Common myeloid progenitor, CD34-positive (primary cell): ENCODE data around the gene DCN.

Experiments used
- CTCF ChIA-PET: fragments of 350-600 bp; sonication (Branson Sonifier 250); formaldehyde crosslinking; loops from one replicate; lab custom pipeline; 2021; ENCODE audit warnings: antibody characterized with exemption; lab: Charles Lee
- POLR2A ChIA-PET: fragments of 350-600 bp; sonication (Branson Sonifier 250); formaldehyde crosslinking; loops from one replicate; lab custom pipeline; 2021; ENCODE audit warnings: antibody characterized with exemption; lab: Charles Lee
- DNase-seq, 3 donors: peaks; one replicate each; pipeline versions ENCODE4 v3.0.0 to v3.0.0-alpha.2; 2013
- H3K27ac ChIP-seq, 2 experiments: 1 replicate in 1 of 2; 2 replicates in 1 of 2; pipeline ENCODE4 v1.7.0; 2013; ENCODE audit warnings: inconsistent platforms in 2 of 2, low read length in 2 of 2, mild to moderate bottlenecking in 2 of 2, low read depth in 1 of 2, moderate library complexity in 1 of 2; ENCODE audit not compliant: severe bottlenecking in 2 of 2, insufficient read depth in 1 of 2, poor library complexity in 1 of 2
- H3K27me3 ChIP-seq, 5 experiments: replicated peaks in 2 of 5; 1 replicate in 3 of 5; 2 replicates in 2 of 5; pipeline versions ENCODE4 v1.6.1 to v1.7.0; 2013; ENCODE audit warnings: low read length in 4 of 5, mild to moderate bottlenecking in 2 of 5, moderate library complexity in 2 of 5, inconsistent platforms in 1 of 5; ENCODE audit not compliant: insufficient read depth in 5 of 5, control insufficient read depth in 4 of 5
- H3K36me3 ChIP-seq, 4 experiments: 1 replicate in 2 of 4; 2 replicates in 2 of 4; pipeline versions ENCODE4 v1.6.1 to v1.7.0; 2013; ENCODE audit warnings: low read length in 3 of 4, control low read depth in 1 of 4, mild to moderate bottlenecking in 1 of 4; ENCODE audit not compliant: control insufficient read depth in 4 of 4, insufficient read depth in 4 of 4
- H3K4me1 ChIP-seq, 4 experiments: 1 replicate in 3 of 4; 2 replicates in 1 of 4; pipeline versions ENCODE4 v1.6.1 to v1.7.1; 2013; ENCODE audit warnings: low read length in 3 of 4, mild to moderate bottlenecking in 3 of 4, control low read depth in 1 of 4, inconsistent platforms in 1 of 4, moderate library complexity in 1 of 4; ENCODE audit not compliant: control insufficient read depth in 4 of 4, insufficient read depth in 4 of 4; ENCODE audit errors: control extremely low read depth in 1 of 4
- H3K4me3 ChIP-seq, 7 experiments: 1 replicate in 4 of 7; 2 replicates in 3 of 7; pipeline versions ENCODE4 v1.5.1 to v1.7.0; 2013; ENCODE audit warnings: mild to moderate bottlenecking in 7 of 7, low read length in 6 of 7, moderate library complexity in 6 of 7, inconsistent platforms in 2 of 7, low read depth in 2 of 7, control low read depth in 1 of 7; ENCODE audit not compliant: insufficient read depth in 4 of 7, control insufficient read depth in 1 of 7; ENCODE audit errors: extremely low read depth in 1 of 7
- H3K9me3 ChIP-seq, 5 experiments: 1 replicate in 4 of 5; 2 replicates in 1 of 5; pipeline versions ENCODE4 v1.6.1 to v1.7.1; 2013; ENCODE audit warnings: low read length in 4 of 5, mild to moderate bottlenecking in 2 of 5, inconsistent platforms in 1 of 5, low read depth in 1 of 5, moderate library complexity in 1 of 5; ENCODE audit not compliant: control insufficient read depth in 4 of 5, insufficient read depth in 2 of 5; ENCODE audit errors: control extremely low read depth in 1 of 5
- WGBS: methylation state at CpG from one replicate; pipeline ENCODE4 v1.1.5; 2013; ENCODE audit not compliant: insufficient coverage; 5-methylcytosine and 5-hydroxymethylcytosine counted together

DCN gene

DNA sequence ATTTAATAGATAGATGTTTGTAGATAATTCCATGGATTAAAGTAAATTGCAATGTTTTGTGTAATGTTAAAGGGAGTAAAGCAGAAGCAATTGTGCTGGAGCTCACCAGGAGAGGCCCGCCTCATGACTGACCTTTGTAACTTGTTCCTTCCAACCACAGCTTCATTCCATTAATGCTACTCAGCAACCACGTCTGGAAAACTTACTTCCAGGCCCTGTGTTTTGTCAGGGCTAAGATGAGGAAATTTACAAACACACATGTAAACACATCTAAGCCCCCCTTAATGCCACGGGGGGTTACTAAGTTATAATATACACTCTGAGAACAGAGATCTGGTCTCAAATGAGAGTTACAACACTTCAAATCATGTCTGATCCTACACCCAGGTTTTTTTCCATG is 83.7 kb downstream of the DCN start:
- Histone ChIP-seq H3K27me3 (no peaks in the 10 kb centered on the region), H3K4me1 (peaks cover 0 to 10% (median 4%) of the 10 kb centered on the region in 4 experiments), H3K4me3 (no peak overlapping the region), H3K36me3 (peaks cover 0 to 2% (median 0%) of the 10 kb centered on the region in 4 experiments), H3K27ac (no peak overlapping the region), H3K9me3 (peaks cover 0 to 2% (median 0%) of the 10 kb centered on the region in 5 experiments)
- no peak for DNase-seq
- ChIA-PET CTCF (interaction anchor here (0.7 to 2.4 kb wide), 5 partner anchors 9 to 121 kb away, joined by 3 to 14 read pairs (median 4); partner anchors contain the start of gene LUM), POLR2A (no interaction called here)
- no CpG with 5 or more reads among the region's 3 CpGs for WGBS

DNA sequence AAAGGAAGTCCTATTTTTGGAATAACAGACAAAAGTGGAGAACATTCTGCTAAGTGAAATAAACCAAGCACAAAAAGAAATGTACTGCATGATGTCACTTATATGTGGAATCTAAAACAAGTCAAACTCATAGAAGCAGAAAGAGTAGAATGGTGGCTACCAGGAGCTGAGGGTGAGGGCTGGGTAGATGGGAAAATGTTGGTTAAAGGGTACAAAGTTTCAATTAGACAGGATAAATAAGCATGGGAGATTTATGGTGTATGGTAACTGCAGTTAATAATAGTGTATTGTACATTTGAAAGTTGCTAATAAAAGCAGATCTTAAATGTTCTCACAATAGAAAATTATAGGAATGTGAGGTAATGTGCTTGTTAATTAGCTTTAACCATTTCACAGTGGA is 84.2 kb downstream of the DCN start:
- Histone ChIP-seq H3K9me3 (peaks cover 0 to 2% (median 0%) of the 10 kb centered on the region in 5 experiments), H3K4me1 (peaks cover 0 to 12% (median 4%) of the 10 kb centered on the region in 4 experiments), H3K27me3 (no peaks in the 10 kb centered on the region), H3K27ac (no peak overlapping the region), H3K36me3 (peaks cover 0 to 2% (median 0%) of the 10 kb centered on the region in 4 experiments), H3K4me3 (no peak overlapping the region)
- ChIA-PET POLR2A (no interaction called here), CTCF (interaction anchor here (1.6 to 2.4 kb wide), 3 partner anchors 10 to 118 kb away, joined by 4 to 14 read pairs (median 8); partner anchors contain the start of gene LUM)
- peak in 1 of 3 donors; percentile 14 for DNase-seq

DNA sequence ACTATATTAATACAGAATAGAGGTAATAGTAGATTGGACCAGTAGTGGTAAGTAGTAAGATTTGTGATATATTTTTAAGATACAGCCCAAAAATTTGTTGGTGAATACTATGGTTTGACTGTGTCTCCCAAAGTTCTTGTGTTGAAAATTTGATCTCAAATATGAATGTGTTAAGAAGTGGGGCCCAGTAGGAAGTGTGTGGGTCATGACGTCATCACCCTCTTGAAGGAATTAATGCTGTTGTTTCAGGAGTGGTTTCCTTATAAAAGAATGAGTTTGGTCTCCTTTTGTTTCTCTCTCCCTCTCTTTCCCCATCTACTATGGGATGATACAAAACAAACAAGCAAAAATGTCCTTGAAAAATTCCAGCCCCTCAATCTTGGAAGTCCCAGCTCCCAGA is 87.7 kb downstream of the DCN start:
- no peak overlapping the region for H3K27ac ChIP-seq
- peaks cover 0 to 14% (median 2%) of the 10 kb centered on the region in 5 experiments for H3K9me3 ChIP-seq
- H3K4me3 ChIP-seq, result no peak overlapping the region
- no peaks in the 10 kb centered on the region for H3K27me3 ChIP-seq
- ChIA-PET POLR2A (no interaction called here), CTCF (interaction anchor here (1.4 kb wide), 1 partner anchor 14 kb away, joined by 4 read pairs; no protein-coding TSS in a partner anchor)
- H3K4me1 ChIP-seq, result peaks cover 0 to 12% (median 4%) of the 10 kb centered on the region in 4 experiments
- peaks cover 0 to 2% (median 0%) of the 10 kb centered on the region in 4 experiments for H3K36me3 ChIP-seq
- no CpG with 5 or more reads among the region's 1 CpG for WGBS
- no peak for DNase-seq

DNA sequence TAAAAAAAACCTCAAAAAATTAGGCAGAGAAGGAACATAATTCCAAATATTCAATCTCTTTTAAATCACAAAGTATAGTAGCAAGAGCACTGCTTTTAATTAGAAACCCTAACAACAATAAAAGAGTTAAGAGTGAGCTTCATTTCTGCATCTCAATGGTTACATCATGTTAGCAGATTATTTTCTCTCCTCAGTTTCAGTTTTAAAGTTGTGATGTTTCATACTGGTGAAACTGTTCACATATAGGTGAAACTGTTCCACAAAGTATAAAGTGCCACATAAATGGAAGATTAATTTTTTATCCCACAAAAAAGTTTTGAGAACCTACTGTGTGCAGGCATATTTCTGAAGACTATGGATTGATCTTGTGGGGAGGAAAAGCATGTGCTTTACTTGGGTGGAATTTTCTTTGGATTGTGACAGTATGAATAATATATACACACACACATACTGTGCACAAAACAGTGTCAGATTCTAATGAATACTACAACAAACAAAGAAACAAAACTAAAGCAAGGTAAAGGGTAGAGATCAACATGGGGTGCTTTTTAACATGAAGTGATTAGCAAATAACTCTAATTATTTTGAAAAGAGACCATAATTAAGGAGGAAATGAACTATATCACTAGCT is 88.5 kb downstream of the DCN start:
- H3K9me3 ChIP-seq, result peaks cover 0 to 22% (median 2%) of the 10 kb centered on the region in 5 experiments
- peaks cover 0 to 12% (median 4%) of the 10 kb centered on the region in 4 experiments for H3K4me1 ChIP-seq
- H3K27me3 ChIP-seq, result no peaks in the 10 kb centered on the region
- H3K36me3 ChIP-seq, result peaks cover 0 to 2% (median 0%) of the 10 kb centered on the region in 4 experiments
- peak overlapping the region in 1 of 7 experiments; percentile 47 for H3K4me3 ChIP-seq
- ChIA-PET CTCF (interaction anchor here (1.4 kb wide), 1 partner anchor 15 kb away, joined by 4 read pairs; no protein-coding TSS in a partner anchor), POLR2A (no interaction called here)
- H3K27ac ChIP-seq, result peak overlapping the region in 1 of 2 experiments; percentile 32
- DNase-seq, result peak in 2 of 3 donors; percentile 32 to 52

DNA sequence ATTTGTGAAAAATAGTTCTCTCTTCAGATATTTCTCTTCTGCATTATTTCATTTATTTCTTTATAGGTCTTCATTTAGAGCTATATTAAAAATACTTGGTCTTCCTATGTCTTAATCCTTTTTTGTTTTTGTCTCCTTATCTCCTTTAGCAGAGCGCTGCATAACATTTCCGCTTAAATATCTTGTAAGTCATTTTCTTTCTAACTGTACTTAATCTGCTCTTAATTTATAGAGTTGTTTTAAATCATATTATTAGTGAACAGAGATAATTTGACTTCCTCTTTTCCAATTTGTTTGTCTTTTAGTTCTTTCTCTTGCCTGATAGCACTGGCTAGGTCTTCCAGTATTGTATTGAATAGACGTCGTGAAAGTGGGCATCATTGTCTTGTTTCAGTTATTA is 89.3 kb downstream of the DCN start:
- peaks cover 0 to 9% (median 1%) of the 10 kb centered on the region in 4 experiments for H3K4me1 ChIP-seq
- CTCF ChIA-PET, result no interaction called here
- H3K27ac ChIP-seq, result no peak overlapping the region
- no peaks in the 10 kb centered on the region for H3K27me3 ChIP-seq
- WGBS, result no CpG with 5 or more reads among the region's 4 CpGs
- H3K9me3 ChIP-seq, result peaks cover 0 to 26% (median 3%) of the 10 kb centered on the region in 5 experiments
- H3K4me3 ChIP-seq, result peak overlapping the region in 2 of 7 experiments; percentile 1 to 47
- POLR2A ChIA-PET, result no interaction called here
- DNase-seq, result peak; percentile 25 to 81 (median 54)
- H3K36me3 ChIP-seq, result peaks cover 0 to 2% (median 0%) of the 10 kb centered on the region in 4 experiments

DNA sequence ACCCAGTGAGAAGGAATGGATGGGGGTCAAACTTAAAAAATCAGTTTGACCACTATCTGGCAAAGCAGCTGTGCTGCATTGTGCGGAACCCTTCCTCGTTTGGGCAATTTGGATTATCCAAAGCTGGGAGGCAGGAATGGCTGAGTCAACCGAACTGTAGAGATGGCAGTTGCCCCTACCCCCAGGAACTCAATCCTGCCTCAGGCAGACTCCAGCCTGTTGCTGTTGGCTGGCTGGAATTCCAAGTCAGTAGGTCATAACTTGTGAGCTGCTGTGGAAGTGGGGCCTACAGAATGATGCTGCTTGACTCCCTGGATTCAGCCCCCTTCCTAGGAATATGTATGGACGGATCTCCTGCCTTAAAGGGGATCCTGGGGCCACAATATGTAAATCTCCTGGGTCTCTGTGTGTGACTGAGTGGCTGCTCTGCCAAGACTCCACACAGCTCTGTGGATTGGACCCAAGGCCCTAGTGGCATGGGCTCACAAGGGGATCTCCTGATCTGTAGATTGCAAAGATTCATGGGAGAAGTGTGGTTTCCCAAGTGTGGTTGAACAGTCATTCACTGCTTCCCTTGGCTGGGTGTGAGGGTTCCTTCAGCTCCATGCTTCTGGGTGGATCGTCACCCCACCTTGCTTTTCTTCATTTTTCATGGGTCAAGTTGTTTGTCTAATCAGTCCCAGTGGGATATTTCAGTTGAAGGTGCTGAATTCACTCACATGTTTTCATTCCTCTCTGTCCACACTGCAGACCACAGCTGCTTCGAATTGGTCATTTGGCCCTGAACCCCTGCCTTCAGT is 90.5 kb downstream of the DCN start:
- peak in 1 of 3 donors; percentile 15 for DNase-seq
- CTCF ChIA-PET, result interaction anchor here (0.5 to 2.5 kb wide), 2 partner anchors 16 to 529 kb away, joined by 3 to 7 read pairs; no protein-coding TSS in a partner anchor
- H3K4me3 ChIP-seq, result no peak overlapping the region
- H3K27ac ChIP-seq, result no peak overlapping the region
- H3K4me1 ChIP-seq, result peaks cover 0 to 8% (median 0%) of the 10 kb centered on the region in 4 experiments
- WGBS, result 68% methylated on average over 4 of the region's 6 CpGs
- POLR2A ChIA-PET, result no interaction called here
- H3K27me3 ChIP-seq, result no peaks in the 10 kb centered on the region
- H3K9me3 ChIP-seq, result peaks cover 0 to 28% (median 3%) of the 10 kb centered on the region in 5 experiments
- H3K36me3 ChIP-seq, result no peaks in the 10 kb centered on the region
